Astrocyte (in vitro differentiated cells and primary cell): ENCODE data around the gene COL18A1. TPM values are rescaled to one million over a fixed set of nuclear protein-coding genes. Genes with fewer than 3 reads are reported as not detected.
A peak's percentile ranks its signal among the peaks of the same experiment; 100 is the strongest.

Experiments
- DNase-seq: peaks from one replicate; pipeline ENCODE4 v3.0.0-alpha.2; 2010; ENCODE audit warnings: low read depth
- FAIRE-seq: peaks from 2 replicates; lab custom pipeline; 2011; peaks lifted over from hg19 to GRCh38; lab: Jason Lieb, UNC
- H2AFZ ChIP-seq: 2 replicates; pipeline ENCODE4 v1.6.0; 2012; ENCODE audit warnings: low read depth, low read length, inconsistent platforms
- H3K27ac ChIP-seq: 2 replicates; pipeline ENCODE4 v1.5.1; 2011; ENCODE audit warnings: low read depth, low read length, inconsistent platforms
- H3K27me3 ChIP-seq: 2 replicates; pipeline ENCODE4 v1.6.0; 2011; ENCODE audit warnings: low read length, inconsistent platforms; ENCODE audit not compliant: insufficient read depth
- H3K36me3 ChIP-seq: 2 replicates; pipeline ENCODE4 v1.5.1; 2011; ENCODE audit warnings: low read length, inconsistent platforms; ENCODE audit not compliant: insufficient read depth
- H3K4me1 ChIP-seq: 2 replicates; pipeline ENCODE4 v1.5.1; 2011; ENCODE audit warnings: low read length, inconsistent platforms; ENCODE audit not compliant: insufficient read depth
- H3K4me2 ChIP-seq: 2 replicates; pipeline ENCODE4 v1.6.0; 2012; ENCODE audit warnings: low read length, inconsistent platforms
- H3K4me3 ChIP-seq: 2 replicates; pipeline ENCODE4 v1.5.1; 2011; ENCODE audit warnings: low read depth, mild to moderate bottlenecking, low read length, inconsistent platforms; ENCODE audit not compliant: insufficient read depth
- H3K79me2 ChIP-seq: 2 replicates; pipeline ENCODE4 v1.6.0; 2012; ENCODE audit warnings: mild to moderate bottlenecking, low read length, inconsistent platforms; ENCODE audit not compliant: insufficient read depth
- H3K9ac ChIP-seq: 2 replicates; pipeline ENCODE4 v1.6.0; 2012; ENCODE audit warnings: mild to moderate bottlenecking, low read length, inconsistent platforms
- H3K9me3 ChIP-seq: 2 replicates; pipeline ENCODE4 v1.5.1; 2012; ENCODE audit warnings: low read depth, mild to moderate bottlenecking, low read length, inconsistent platforms; ENCODE audit not compliant: insufficient read depth
- H4K20me1 ChIP-seq: 2 replicates; pipeline ENCODE4 v1.6.0; 2012; ENCODE audit warnings: low read length, inconsistent platforms; ENCODE audit not compliant: insufficient read depth
- H3K27ac Mint-ChIP-seq: one replicate; pipeline ENCODE4 v1.8.0; 2021; ENCODE audit warnings: mild to moderate bottlenecking, mixed read lengths; ENCODE audit not compliant: unreplicated experiment
- H3K27me3 Mint-ChIP-seq: one replicate; pipeline ENCODE4 v1.8.0; 2021; ENCODE audit warnings: low read depth, mixed read lengths; ENCODE audit not compliant: unreplicated experiment
- H3K36me3 Mint-ChIP-seq: one replicate; pipeline ENCODE4 v1.8.0; 2021; ENCODE audit warnings: low read depth, mixed read lengths; ENCODE audit not compliant: unreplicated experiment
- H3K4me1 Mint-ChIP-seq: one replicate; pipeline ENCODE4 v1.8.0; 2021; ENCODE audit warnings: low read depth, mixed read lengths; ENCODE audit not compliant: unreplicated experiment
- H3K4me3 Mint-ChIP-seq: one replicate; pipeline ENCODE4 v1.8.0; 2021; ENCODE audit warnings: mild to moderate bottlenecking, moderate library complexity, mixed read lengths; ENCODE audit not compliant: unreplicated experiment
- H3K9me3 Mint-ChIP-seq: one replicate; pipeline ENCODE4 v1.8.0; 2021; ENCODE audit warnings: mild to moderate bottlenecking, mixed read lengths; ENCODE audit not compliant: unreplicated experiment
- EZH2 ChIP-seq: IDR thresholded peaks from 2 replicates; pipeline ENCODE4 v1.6.1; 2012; ENCODE audit warnings: mild to moderate bottlenecking, low read length, inconsistent platforms; ENCODE audit not compliant: insufficient read depth
- total RNA-seq: library from RNA; stranded (reverse); gene quantifications from 2 replicates; pipeline ENCODE4 v1.2.1, GENCODE V29; 2021
- TF ChIP-seq, protein P1 (sequence below): IDR thresholded peaks from 2 replicates; pipeline ENCODE4 v1.5.1; 2011; ENCODE audit warnings: low read depth, mild to moderate bottlenecking, inconsistent platforms, low read length, moderate library complexity; ENCODE audit not compliant: insufficient read depth

The COL18A1 gene
- total RNA-seq, 1 donor from 2014 or later = 616 TPM

DNA sequence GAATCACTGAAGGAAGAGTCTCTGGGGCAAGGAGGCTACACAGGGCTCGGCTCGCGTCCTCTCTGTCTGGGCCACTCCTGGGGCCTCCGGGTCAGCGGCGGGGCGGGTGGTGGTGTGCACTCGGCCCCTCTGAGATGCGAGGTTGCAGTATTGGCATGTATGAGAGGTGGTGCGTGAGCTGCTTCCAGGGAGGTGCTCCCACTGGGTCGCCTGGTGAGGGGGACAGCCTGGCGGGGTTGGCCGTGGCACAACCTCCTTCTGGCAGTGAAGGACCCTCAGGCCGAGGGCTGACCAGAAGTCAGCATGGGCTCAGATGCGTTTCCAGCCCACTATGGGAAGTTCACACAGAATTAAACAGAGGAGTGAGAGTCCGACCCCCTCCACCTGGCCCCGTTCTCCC, 38.5 kb upstream of the COL18A1 start:
- Mint-ChIP-seq H3K9me3 (no peaks in the 10 kb centered on the region), H3K27ac (peak overlapping the region; percentile 98), H3K36me3 (no peaks in the 10 kb centered on the region), H3K27me3 (no peaks in the 10 kb centered on the region), H3K4me3 (peak overlapping the region; percentile 55), H3K4me1 (peaks cover 39% of the 10 kb centered on the region)
- Histone ChIP-seq H3K36me3 (no peaks in the 10 kb centered on the region), H3K79me2 (no peaks in the 10 kb centered on the region), H3K27ac (peak overlapping the region; percentile 99), H2AFZ (no peak overlapping the region), H3K4me1 (peaks cover 39% of the 10 kb centered on the region), H3K4me2 (peak overlapping the region; percentile 67), H3K9ac (peak overlapping the region; percentile 90), H3K9me3 (no peaks in the 10 kb centered on the region), H4K20me1 (no peaks in the 10 kb centered on the region), H3K4me3 (no peak overlapping the region), H3K27me3 (no peaks in the 10 kb centered on the region)
- no peak for TF ChIP-seq EZH2
- TF ChIP-seq, protein P1, sequence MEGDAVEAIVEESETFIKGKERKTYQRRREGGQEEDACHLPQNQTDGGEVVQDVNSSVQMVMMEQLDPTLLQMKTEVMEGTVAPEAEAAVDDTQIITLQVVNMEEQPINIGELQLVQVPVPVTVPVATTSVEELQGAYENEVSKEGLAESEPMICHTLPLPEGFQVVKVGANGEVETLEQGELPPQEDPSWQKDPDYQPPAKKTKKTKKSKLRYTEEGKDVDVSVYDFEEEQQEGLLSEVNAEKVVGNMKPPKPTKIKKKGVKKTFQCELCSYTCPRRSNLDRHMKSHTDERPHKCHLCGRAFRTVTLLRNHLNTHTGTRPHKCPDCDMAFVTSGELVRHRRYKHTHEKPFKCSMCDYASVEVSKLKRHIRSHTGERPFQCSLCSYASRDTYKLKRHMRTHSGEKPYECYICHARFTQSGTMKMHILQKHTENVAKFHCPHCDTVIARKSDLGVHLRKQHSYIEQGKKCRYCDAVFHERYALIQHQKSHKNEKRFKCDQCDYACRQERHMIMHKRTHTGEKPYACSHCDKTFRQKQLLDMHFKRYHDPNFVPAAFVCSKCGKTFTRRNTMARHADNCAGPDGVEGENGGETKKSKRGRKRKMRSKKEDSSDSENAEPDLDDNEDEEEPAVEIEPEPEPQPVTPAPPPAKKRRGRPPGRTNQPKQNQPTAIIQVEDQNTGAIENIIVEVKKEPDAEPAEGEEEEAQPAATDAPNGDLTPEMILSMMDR = no peak
- FAIRE-seq (no peak), DNase-seq (no peak)

- H3K4me2 ChIP-seq = peak overlapping the region; percentile 67
- DNase-seq (peak; percentile 95), FAIRE-seq (no peak)
These were observed 38.0 kb upstream of the COL18A1 start for GRCh38 chr21:45366931-45367401.

More at GRCh38 chr21:45366931-45367401, 38.0 kb upstream of the COL18A1 start:
- Histone ChIP-seq H3K27ac (peak overlapping the region; percentile 99), H2AFZ (peak overlapping the region; percentile 35), H3K4me3 (no peak overlapping the region), H3K36me3 (no peaks in the 10 kb centered on the region), H4K20me1 (no peaks in the 10 kb centered on the region), H3K27me3 (no peaks in the 10 kb centered on the region), H3K79me2 (no peaks in the 10 kb centered on the region), H3K9me3 (no peaks in the 10 kb centered on the region), H3K9ac (peak overlapping the region; percentile 90), H3K4me1 (peaks cover 35% of the 10 kb centered on the region)
- Mint-ChIP-seq H3K4me1 (peaks cover 38% of the 10 kb centered on the region), H3K4me3 (peak overlapping the region; percentile 9), H3K27me3 (no peaks in the 10 kb centered on the region), H3K9me3 (peaks cover 2% of the 10 kb centered on the region), H3K27ac (peak overlapping the region; percentile 98), H3K36me3 (no peaks in the 10 kb centered on the region)
- TF ChIP-seq, protein P1 = no peak
- TF ChIP-seq EZH2 = no peak
